Upper lobe of left lung (tissue), 6 donors: ENCODE data around the gene IFNL4. TPM values are rescaled to one million over a fixed set of nuclear protein-coding genes. Genes with fewer than 3 reads are reported as not detected.
"Not testable (repeated sequence)": the region's sequence is repeated elsewhere in the genome, so short reads cannot be mapped to it uniquely, and the experiment has no call there.

ENCODE experiments used
- ATAC-seq, 2 donors: fragments of 200-7000 bp; cut with Tn5 transposase; one replicate each; pipeline ENCODE4 v1.9.1; 2022; ENCODE audit warnings: mild to moderate bottlenecking in 2 of 2, moderate library complexity in 2 of 2; ENCODE audit not compliant: low FRiP score in 2 of 2
- DNase-seq, 2 donors: peaks; one replicate each; pipeline ENCODE4 v3.0.0-alpha.2; 2019 to 2020
- H3K27ac ChIP-seq, 4 donors: fragments of 200-600 bp; sonication (generic); one replicate each; pipeline ENCODE4 v1.5.1; 2016 to 2019
- H3K27me3 ChIP-seq, 4 donors: fragments of 200-600 bp; sonication (generic); one replicate each; pipeline ENCODE4 v1.5.1; 2017 to 2019
- H3K36me3 ChIP-seq, 4 donors: fragments of 200-600 bp; sonication (generic); one replicate each; pipeline ENCODE4 v1.5.1; 2016 to 2019
- H3K4me1 ChIP-seq, 4 donors: fragments of 200-600 bp; sonication (generic); one replicate each; pipeline ENCODE4 v1.5.1; 2018 to 2019
- H3K4me3 ChIP-seq, 4 donors: fragments of 200-600 bp; sonication (generic); one replicate each; pipeline ENCODE4 v1.5.1; 2017 to 2019; ENCODE audit warnings: mild to moderate bottlenecking in 2 of 4, moderate library complexity in 1 of 4
- H3K9me3 ChIP-seq, 4 donors: fragments of 200-600 bp; sonication (generic); one replicate each; pipeline ENCODE4 v1.5.1; 2018 to 2019
- CTCF ChIP-seq, 6 experiments: fragments of 450-650 bp in 4 of 6; fragments of 200-600 bp in 2 of 6; sonication (generic) in 2 of 6; IDR thresholded peaks; one replicate each; pipeline ENCODE4 v1.5.1; 2016 to 2019; ENCODE audit warnings: antibody characterized with exemption in 6 of 6
- EP300 ChIP-seq, 4 donors: sonication (generic); formaldehyde crosslinking; IDR thresholded peaks; one replicate each; pipeline ENCODE4 v1.5.1; 2017; ENCODE audit warnings: antibody characterized with exemption in 4 of 4, control low read depth in 2 of 4
- POLR2A ChIP-seq, 4 donors: fragments of 450-650 bp; IDR thresholded peaks; one replicate each; pipeline ENCODE4 v1.5.1; 2016 to 2017; ENCODE audit warnings: antibody characterized with exemption in 4 of 4, mild to moderate bottlenecking in 2 of 4
- POLR2AphosphoS5 ChIP-seq, 2 donors: sonication (generic); formaldehyde crosslinking; IDR thresholded peaks; one replicate each; pipeline ENCODE4 v1.5.1; 2017; ENCODE audit warnings: antibody characterized with exemption in 2 of 2
- WGBS, 2 donors: methylation state at CpG; one replicate each; pipeline ENCODE4 v1.1.5; 2017 to 2018; 5-methylcytosine and 5-hydroxymethylcytosine counted together
- total RNA-seq, 6 donors: library from RNA; depleted of rRNA in 4 of 6; stranded (reverse); fragments of >200 nt in 4 of 6; gene quantifications; one replicate each; pipeline versions ENCODE4 v1.1.0 to v1.2.1, GENCODE V29; 2016 to 2021
- donor health status: DM: no; HTN: no; CAD: no; lungs with moderate emphysema.
- donor health status: DM: no; HTN: yes; CAD: no; lungs with severe emphysema.

IFNL4 gene
- total RNA-seq, 6 donors from 2014 or later, result not detected

GRCh38 chr19:39232708-39233107 lies 15.9 kb downstream of the IFNL4 start:
- H3K4me1 ChIP-seq, result peaks cover 0 to 5% (median 3%) of the 10 kb centered on the region in 4 donors
- no peak overlapping the region for H3K4me3 ChIP-seq
- no peaks in the 10 kb centered on the region for H3K9me3 ChIP-seq
- H3K27ac ChIP-seq, result no peak overlapping the region
- no peaks in the 10 kb centered on the region for H3K27me3 ChIP-seq
- DNase-seq (no peak), ATAC-seq (no peak)
- H3K36me3 ChIP-seq, result no peaks in the 10 kb centered on the region
- TF ChIP-seq POLR2AphosphoS5 (IDR thresholded peaks at IDR 0.05) (no peak), EP300 (IDR thresholded peaks at IDR 0.05) (no peak), POLR2A (IDR thresholded peaks at IDR 0.05) (no peak), CTCF (IDR thresholded peaks at IDR 0.05) (no peak)
- WGBS, 2 donors, result 83 to 91% methylated on average over 3 to 5 of the region's 5 CpGs

- TF ChIP-seq CTCF (IDR thresholded peaks at IDR 0.05), result no peak
- TF ChIP-seq EP300 (IDR thresholded peaks at IDR 0.05), result no peak
- no peak for TF ChIP-seq POLR2A (IDR thresholded peaks at IDR 0.05)
- TF ChIP-seq POLR2AphosphoS5 (IDR thresholded peaks at IDR 0.05), result no peak
- WGBS, 2 donors, result 80 to 84% methylated on average over 2 of the region's 2 CpGs
- Histone ChIP-seq H3K27me3 (no peaks in the 10 kb centered on the region), H3K9me3 (no peaks in the 10 kb centered on the region), H3K27ac (no peak overlapping the region), H3K4me3 (no peak overlapping the region), H3K36me3 (no peaks in the 10 kb centered on the region), H3K4me1 (no peaks in the 10 kb centered on the region)
- DNase-seq, result no peak
- ATAC-seq, result no peak
Measured at GRCh38 chr19:39230096-39230764, 18.4 kb downstream of the IFNL4 start.

- H3K4me1 ChIP-seq, result no peaks in the 10 kb centered on the region
- ATAC-seq (no peak), DNase-seq (no peak)
- H3K27ac ChIP-seq, result no peak overlapping the region
- no peaks in the 10 kb centered on the region for H3K36me3 ChIP-seq
- WGBS, 2 donors, result 15 to 43% methylated on average over 3 of the region's 3 CpGs
- H3K27me3 ChIP-seq, result no peaks in the 10 kb centered on the region
- H3K4me3 ChIP-seq, result no peak overlapping the region
- H3K9me3 ChIP-seq, result no peaks in the 10 kb centered on the region
- no peak for TF ChIP-seq POLR2A (IDR thresholded peaks at IDR 0.05)
- TF ChIP-seq EP300 (IDR thresholded peaks at IDR 0.05), result no peak
Measured at GRCh38 chr19:39224910-39225309, 23.7 kb downstream of the IFNL4 start.

GRCh38 chr19:39223703-39224279 lies 24.9 kb downstream of the IFNL4 start:
- Histone ChIP-seq H3K4me3 (no peak overlapping the region), H3K27me3 (no peaks in the 10 kb centered on the region), H3K27ac (no peak overlapping the region), H3K9me3 (no peaks in the 10 kb centered on the region), H3K36me3 (no peaks in the 10 kb centered on the region), H3K4me1 (no peaks in the 10 kb centered on the region)
- no peak for ATAC-seq
- no peak for DNase-seq
- no peak for TF ChIP-seq POLR2AphosphoS5 (IDR thresholded peaks at IDR 0.05)
- WGBS, 2 donors, result 23 to 28% methylated on average over 4 of the region's 4 CpGs

- not testable (repeated sequence) for H3K27me3 ChIP-seq, H3K36me3 ChIP-seq, ATAC-seq
Measured at GRCh38 chr19:39219108-39219507, 29.5 kb downstream of the IFNL4 start.

GRCh38 chr19:39218230-39219007 lies 30.2 kb downstream of the IFNL4 start:
- no peak for DNase-seq
- Histone ChIP-seq H3K27ac (no peak overlapping the region), H3K9me3 (no peaks in the 10 kb centered on the region), H3K36me3 (no peaks in the 10 kb centered on the region), H3K27me3 (no peaks in the 10 kb centered on the region), H3K4me3 (no peak overlapping the region), H3K4me1 (no peaks in the 10 kb centered on the region)
- 83 to 88% methylated on average over 15 of the region's 15 CpGs for WGBS, 2 donors
- no peak for TF ChIP-seq CTCF (IDR thresholded peaks at IDR 0.05)
- TF ChIP-seq POLR2A (IDR thresholded peaks at IDR 0.05), result no peak
- no peak for TF ChIP-seq EP300 (IDR thresholded peaks at IDR 0.05)
- no peak for TF ChIP-seq POLR2AphosphoS5 (IDR thresholded peaks at IDR 0.05)
- no peak for ATAC-seq

More at GRCh38 chr19:39219108-39219507, 29.5 kb downstream of the IFNL4 start:
- DNase-seq, H3K27ac ChIP-seq, H3K4me1 ChIP-seq, H3K4me3 ChIP-seq, H3K9me3 ChIP-seq: not testable (repeated sequence)
- WGBS, 2 donors, result 68 to 69% methylated on average over 10 of the region's 10 CpGs
